Right ventricle myocardium inferior (tissue), 1 donor: ENCODE measurements around the gene ITGB3. TPM values are rescaled to one million over a fixed set of nuclear protein-coding genes. Genes with fewer than 3 reads are reported as not detected.
A peak's percentile ranks its signal among the peaks of the same experiment; 100 is the strongest.

Experiments
- ATAC-seq: fragments of 200-7000 bp; cut with Tn5 transposase; one replicate; pipeline ENCODE4 v1.9.1; 2020; ENCODE audit warnings: mild to moderate bottlenecking, moderate library complexity
- DNase-seq: peaks from one replicate; pipeline ENCODE4 v3.0.0; 2021; ENCODE audit errors: missing footprints
- intact Hi-C: fragments of 100-400 bp; cut with DNase I; formaldehyde crosslinking; loops from one replicate; pipeline ENCODE4 v1.11.0; 2022
- total RNA-seq: library from RNA; stranded (reverse); fragmentation: NEBNext Ultra II Directional; extraction: Animal tissue kit (Norgen Biotek cat#: 25700); gene quantifications from one replicate; pipeline ENCODE4 v1.2.1, GENCODE V29; 2021
- donor health status: DM: no; HTN: yes; CAD: no; lungs with severe emphysema.

The ITGB3 gene
- total RNA-seq, 1 donor from 2014 or later: 3.8 TPM

GRCh38 chr17:47287068-47287467 is 33.4 kb downstream of the ITGB3 start:
- no peak for DNase-seq
- intact Hi-C loops: no loop called here
- ATAC-seq: no peak

- DNase-seq (no peak), ATAC-seq (no peak)
- intact Hi-C loops: no loop called here
Observed at GRCh38 chr17:47287639-47288038, 34.0 kb downstream of the ITGB3 start.

GRCh38 chr17:47288531-47289116 is 35.0 kb downstream of the ITGB3 start:
- DNase-seq: no peak
- intact Hi-C loops: no loop called here
- no peak for ATAC-seq

GRCh38 chr17:47289302-47289701 is 35.7 kb downstream of the ITGB3 start:
- DNase-seq (no peak), ATAC-seq (no peak)
- intact Hi-C loops: no loop called here

- no peak for DNase-seq
- intact Hi-C loops: no loop called here
- ATAC-seq: no peak
Observed at GRCh38 chr17:47290870-47291241, 37.2 kb downstream of the ITGB3 start.

- no peak for DNase-seq
- intact Hi-C loops: no loop called here
- ATAC-seq: no peak
Observed at GRCh38 chr17:47291242-47291873, 37.7 kb downstream of the ITGB3 start.

GRCh38 chr17:47292206-47292605 is 38.6 kb downstream of the ITGB3 start:
- intact Hi-C loops: no loop called here

GRCh38 chr17:47295037-47295873 is 41.6 kb downstream of the ITGB3 start:
- DNase-seq: no peak
- intact Hi-C loops: no loop called here
- peak; percentile 15 for ATAC-seq

More at GRCh38 chr17:47292206-47292605, 38.6 kb downstream of the ITGB3 start:
- DNase-seq: no peak
- no peak for ATAC-seq

GRCh38 chr17:47295874-47296255 is 42.2 kb downstream of the ITGB3 start:
- intact Hi-C loops: no loop called here
- no peak for ATAC-seq

GRCh38 chr17:47297661-47298400 is 44.2 kb downstream of the ITGB3 start:
- ATAC-seq: no peak
- intact Hi-C loops: no loop called here
- no peak for DNase-seq

More at GRCh38 chr17:47295874-47296255, 42.2 kb downstream of the ITGB3 start:
- DNase-seq: no peak

- ATAC-seq: no peak
- intact Hi-C loops: no loop called here
Observed at GRCh38 chr17:47298712-47299111, 45.1 kb downstream of the ITGB3 start.

GRCh38 chr17:47299239-47299910 is 45.7 kb downstream of the ITGB3 start:
- intact Hi-C loops: no loop called here
- no peak for DNase-seq
- no peak for ATAC-seq

More at GRCh38 chr17:47298712-47299111, 45.1 kb downstream of the ITGB3 start:
- no peak for DNase-seq

GRCh38 chr17:47300718-47301117 is 47.1 kb downstream of the ITGB3 start:
- no peak for ATAC-seq
- intact Hi-C loops: no loop called here
- DNase-seq: no peak

GRCh38 chr17:47301161-47301560 is 47.5 kb downstream of the ITGB3 start:
- ATAC-seq (no peak), DNase-seq (no peak)
- intact Hi-C loops: no loop called here

- ATAC-seq (no peak), DNase-seq (no peak)
- intact Hi-C loops: no loop called here
Observed at GRCh38 chr17:47301831-47302230, 48.2 kb downstream of the ITGB3 start.

- ATAC-seq (no peak), DNase-seq (no peak)
- intact Hi-C loops: no loop called here
Observed at GRCh38 chr17:47304186-47304585, 50.6 kb downstream of the ITGB3 start.

GRCh38 chr17:47305302-47305923 is 51.8 kb downstream of the ITGB3 start:
- DNase-seq (no peak), ATAC-seq (peak; percentile 28)
- intact Hi-C loops: no loop called here

- intact Hi-C loops: no loop called here
- DNase-seq: no peak
- ATAC-seq: no peak
Observed at GRCh38 chr17:47310186-47310733, 56.6 kb downstream of the ITGB3 start.
